ENCODE measurements around the gene PLXNA2.

GRCh38 chr1:208100106-208100505 is 144.1 kb downstream of the PLXNA2 start:
- no peak for TF ChIP-seq CTCF (IDR thresholded peaks at IDR 0.05)
- no peak for TF ChIP-seq EZH2 (IDR thresholded peaks at IDR 0.05; ENCODE audit: borderline replicate concordance, insufficient read depth, low read depth, low read length, poor library complexity, severe bottlenecking)
